Measurements from ENCODE around the gene ABCG5.

DNA sequence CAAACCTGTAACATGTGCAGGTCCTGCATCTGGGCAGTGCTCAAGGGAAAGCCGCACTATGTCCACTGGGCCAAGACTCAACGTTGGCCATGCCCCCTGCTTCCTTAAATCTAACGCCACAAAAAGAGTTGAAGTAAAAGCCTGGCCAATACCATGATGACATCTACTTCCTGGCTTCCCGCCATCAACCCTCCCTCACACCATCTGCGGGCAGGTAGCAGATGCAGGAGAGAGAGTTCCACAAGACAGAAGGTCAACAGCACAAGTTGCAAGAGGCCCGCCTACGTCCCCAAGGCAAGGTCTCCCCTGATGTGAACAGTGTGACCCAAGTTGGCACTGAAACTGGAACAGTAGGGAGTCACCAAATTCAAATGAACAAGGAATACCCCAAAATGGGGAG lies 48.5 kb upstream of the ABCG5 start:
- TF ChIP-seq, protein P1, sequence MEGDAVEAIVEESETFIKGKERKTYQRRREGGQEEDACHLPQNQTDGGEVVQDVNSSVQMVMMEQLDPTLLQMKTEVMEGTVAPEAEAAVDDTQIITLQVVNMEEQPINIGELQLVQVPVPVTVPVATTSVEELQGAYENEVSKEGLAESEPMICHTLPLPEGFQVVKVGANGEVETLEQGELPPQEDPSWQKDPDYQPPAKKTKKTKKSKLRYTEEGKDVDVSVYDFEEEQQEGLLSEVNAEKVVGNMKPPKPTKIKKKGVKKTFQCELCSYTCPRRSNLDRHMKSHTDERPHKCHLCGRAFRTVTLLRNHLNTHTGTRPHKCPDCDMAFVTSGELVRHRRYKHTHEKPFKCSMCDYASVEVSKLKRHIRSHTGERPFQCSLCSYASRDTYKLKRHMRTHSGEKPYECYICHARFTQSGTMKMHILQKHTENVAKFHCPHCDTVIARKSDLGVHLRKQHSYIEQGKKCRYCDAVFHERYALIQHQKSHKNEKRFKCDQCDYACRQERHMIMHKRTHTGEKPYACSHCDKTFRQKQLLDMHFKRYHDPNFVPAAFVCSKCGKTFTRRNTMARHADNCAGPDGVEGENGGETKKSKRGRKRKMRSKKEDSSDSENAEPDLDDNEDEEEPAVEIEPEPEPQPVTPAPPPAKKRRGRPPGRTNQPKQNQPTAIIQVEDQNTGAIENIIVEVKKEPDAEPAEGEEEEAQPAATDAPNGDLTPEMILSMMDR (IDR thresholded peaks at IDR 0.05; ENCODE audit: low read length): no peak
- TF ChIP-seq EZH2 (optimal IDR thresholded peaks at IDR 0.05; ENCODE audit: low read depth, low read length): no peak

Measured in MM.1S (cell line).